GM06990 (cell line): ENCODE data around the gene LSMEM2.

Source experiments
- DNase-seq: peaks from one replicate; pipeline ENCODE4 v3.0.0-alpha.2; 2011; ENCODE audit not compliant: insufficient read length; ENCODE audit errors: extremely low read depth
- H3K27me3 ChIP-seq: replicated peaks from 2 replicates; pipeline ENCODE4 v1.6.0; 2011; ENCODE audit warnings: low read length; ENCODE audit not compliant: control insufficient read depth, insufficient read depth
- H3K36me3 ChIP-seq: 2 replicates; pipeline ENCODE4 v1.5.1; 2011; ENCODE audit warnings: low read length; ENCODE audit not compliant: control insufficient read depth, insufficient read depth
- H3K4me3 ChIP-seq: replicated peaks from 2 replicates; pipeline ENCODE4 v1.5.1; 2011; ENCODE audit warnings: low read depth, mild to moderate bottlenecking, control low read depth, low read length
- CTCF ChIP-seq: IDR thresholded peaks from 2 replicates; pipeline ENCODE4 v1.5.1; 2011; ENCODE audit warnings: low read length, control low read depth, mild to moderate bottlenecking, inconsistent platforms; ENCODE audit not compliant: insufficient read depth, poor library complexity, severe bottlenecking

Gene LSMEM2

GRCh38 chr3:50278880-50279224 is at the start of gene LSMEM2:
LSMEM2 (plus strand) TSS chr3:50279087; CDS start chr3:50279114, 27 bp downstream.
- no peak for DNase-seq
- no peak within 1 kb of the TSS for H3K4me3 ChIP-seq
- no peaks in the 10 kb centered on the region; the same call in 1 of the 2 replicates for H3K27me3 ChIP-seq
- H3K36me3 ChIP-seq: no peaks in the 10 kb centered on the region
- no peak for TF ChIP-seq CTCF

- Histone ChIP-seq H3K27me3 (no peaks in the 10 kb centered on the region; the same call in 1 of the 2 replicates), H3K4me3 (no peak overlapping the region), H3K36me3 (no peaks in the 10 kb centered on the region)
- DNase-seq: no peak
- no peak for TF ChIP-seq CTCF
Measured at GRCh38 chr3:50229490-50229889, 49.4 kb upstream of the LSMEM2 start.

GRCh38 chr3:50230104-50230793 is 48.6 kb upstream of the LSMEM2 start:
- DNase-seq: no peak
- H3K36me3 ChIP-seq: no peaks in the 10 kb centered on the region
- no peaks in the 10 kb centered on the region; the same call in 1 of the 2 replicates for H3K27me3 ChIP-seq
- no peak for TF ChIP-seq CTCF
- no peak overlapping the region for H3K4me3 ChIP-seq

- DNase-seq: no peak
- H3K36me3 ChIP-seq: no peaks in the 10 kb centered on the region
- TF ChIP-seq CTCF: no peak
- H3K27me3 ChIP-seq: no peaks in the 10 kb centered on the region
- H3K4me3 ChIP-seq: no peak overlapping the region
Measured at GRCh38 chr3:50230794-50231125, 48.1 kb upstream of the LSMEM2 start.

GRCh38 chr3:50231581-50231980 is 47.3 kb upstream of the LSMEM2 start:
- TF ChIP-seq CTCF: no peak
- Histone ChIP-seq H3K36me3 (no peaks in the 10 kb centered on the region), H3K27me3 (no peaks in the 10 kb centered on the region), H3K4me3 (no peak overlapping the region)
- no peak for DNase-seq

- Histone ChIP-seq H3K27me3 (no peaks in the 10 kb centered on the region), H3K36me3 (no peaks in the 10 kb centered on the region), H3K4me3 (no peak overlapping the region)
- TF ChIP-seq CTCF: no peak
- DNase-seq: no peak
Measured at GRCh38 chr3:50232303-50232702, 46.6 kb upstream of the LSMEM2 start.
